ENCODE measurements around the gene AMMECR1.

DNA sequence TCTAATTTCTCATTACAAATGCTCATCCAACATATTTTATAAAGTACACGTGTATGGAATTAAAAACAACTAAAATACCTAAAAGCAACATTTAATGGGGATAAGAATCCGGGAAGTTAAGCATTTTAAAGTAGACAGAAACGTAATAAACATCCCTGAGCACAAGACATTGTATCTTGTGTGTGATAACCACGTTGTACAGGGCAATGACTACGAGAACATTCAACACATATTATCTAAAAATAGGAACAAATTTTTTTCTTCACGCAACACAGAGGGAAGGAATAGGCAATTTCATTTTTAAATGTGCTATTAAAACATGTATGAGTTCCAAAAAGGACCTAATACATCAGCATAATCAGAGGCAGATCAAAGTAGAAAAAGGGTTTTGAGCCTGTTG is 49.5 kb downstream of the AMMECR1 start:
- TF ChIP-seq, protein P1, sequence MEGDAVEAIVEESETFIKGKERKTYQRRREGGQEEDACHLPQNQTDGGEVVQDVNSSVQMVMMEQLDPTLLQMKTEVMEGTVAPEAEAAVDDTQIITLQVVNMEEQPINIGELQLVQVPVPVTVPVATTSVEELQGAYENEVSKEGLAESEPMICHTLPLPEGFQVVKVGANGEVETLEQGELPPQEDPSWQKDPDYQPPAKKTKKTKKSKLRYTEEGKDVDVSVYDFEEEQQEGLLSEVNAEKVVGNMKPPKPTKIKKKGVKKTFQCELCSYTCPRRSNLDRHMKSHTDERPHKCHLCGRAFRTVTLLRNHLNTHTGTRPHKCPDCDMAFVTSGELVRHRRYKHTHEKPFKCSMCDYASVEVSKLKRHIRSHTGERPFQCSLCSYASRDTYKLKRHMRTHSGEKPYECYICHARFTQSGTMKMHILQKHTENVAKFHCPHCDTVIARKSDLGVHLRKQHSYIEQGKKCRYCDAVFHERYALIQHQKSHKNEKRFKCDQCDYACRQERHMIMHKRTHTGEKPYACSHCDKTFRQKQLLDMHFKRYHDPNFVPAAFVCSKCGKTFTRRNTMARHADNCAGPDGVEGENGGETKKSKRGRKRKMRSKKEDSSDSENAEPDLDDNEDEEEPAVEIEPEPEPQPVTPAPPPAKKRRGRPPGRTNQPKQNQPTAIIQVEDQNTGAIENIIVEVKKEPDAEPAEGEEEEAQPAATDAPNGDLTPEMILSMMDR (IDR thresholded peaks at IDR 0.05) = no peak
- TF ChIP-seq POLR2AphosphoS5 (IDR thresholded peaks at IDR 0.05; ENCODE audit: low read depth, low read length) = no peak
- TF ChIP-seq SIN3A (IDR thresholded peaks at IDR 0.05; ENCODE audit: borderline replicate concordance, insufficient read depth, low read depth, low read length) = no peak
- no peak for TF ChIP-seq REST (IDR thresholded peaks at IDR 0.05; ENCODE audit: insufficient read depth in 1 of 2, low read depth in 2 of 2, low read length in 1 of 2)
- TF ChIP-seq TCF7L2 (IDR thresholded peaks at IDR 0.05; ENCODE audit: low read depth, low read length) = no peak

All from Panc1 (cell line).